PFSK-1 (cell line): ENCODE measurements around the gene HMCN2.

Source experiments
- FOXP2 ChIP-seq: optimal IDR thresholded peaks from 2 replicates; pipeline ENCODE3; 2011; ENCODE audit warnings: borderline replicate concordance, control low read depth, inconsistent platforms; ENCODE audit not compliant: insufficient read depth; ENCODE audit errors: extremely low read length, extremely low read depth
- POLR2AphosphoS5 ChIP-seq: IDR thresholded peaks from 2 replicates; pipeline ENCODE4 v1.6.1; 2012; ENCODE audit warnings: low read depth, mild to moderate bottlenecking, control low read depth, low read length, moderate library complexity
- SIN3A ChIP-seq: IDR thresholded peaks from 2 replicates; pipeline ENCODE4 v1.6.1; 2012; ENCODE audit warnings: mild to moderate bottlenecking, low read length, moderate library complexity, borderline replicate concordance; ENCODE audit not compliant: insufficient read depth
- TAF1 ChIP-seq: IDR thresholded peaks from 2 replicates; pipeline ENCODE4 v1.6.1; 2012; ENCODE audit warnings: low read length, control low read depth, borderline replicate concordance; ENCODE audit not compliant: insufficient read depth
- TF ChIP-seq, protein P1 (sequence below), 2 experiments: IDR thresholded peaks; 2 replicates each; pipeline versions ENCODE4 v1.6.1 to v1.8.0; 2011 to 2012; ENCODE audit warnings: low read depth in 2 of 2, low read length in 2 of 2, control low read depth in 1 of 2, inconsistent platforms in 1 of 2, mild to moderate bottlenecking in 1 of 2, moderate library complexity in 1 of 2; ENCODE audit not compliant: insufficient read depth in 1 of 2

HMCN2 gene

DNA sequence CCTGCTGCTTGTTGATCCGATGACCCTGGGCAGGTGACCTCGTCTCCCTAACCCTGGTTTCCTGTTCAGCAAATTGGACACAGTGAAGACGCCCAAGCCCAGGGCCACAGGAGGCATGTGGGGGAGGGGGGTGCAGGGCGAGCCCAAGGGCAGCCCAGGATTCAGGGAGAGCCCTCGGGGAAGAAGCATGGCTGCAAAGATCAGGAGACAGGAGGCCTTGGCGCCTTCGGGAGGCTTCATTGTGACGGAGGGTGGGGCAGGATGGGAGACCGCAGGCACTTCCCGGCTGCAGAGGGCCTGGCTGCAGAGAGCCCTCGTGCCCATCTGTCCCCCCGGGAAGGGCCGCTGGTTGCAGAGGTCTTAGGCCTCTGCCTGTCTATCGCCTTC is 185.4 kb downstream of the HMCN2 start:
- TF ChIP-seq, protein P1, sequence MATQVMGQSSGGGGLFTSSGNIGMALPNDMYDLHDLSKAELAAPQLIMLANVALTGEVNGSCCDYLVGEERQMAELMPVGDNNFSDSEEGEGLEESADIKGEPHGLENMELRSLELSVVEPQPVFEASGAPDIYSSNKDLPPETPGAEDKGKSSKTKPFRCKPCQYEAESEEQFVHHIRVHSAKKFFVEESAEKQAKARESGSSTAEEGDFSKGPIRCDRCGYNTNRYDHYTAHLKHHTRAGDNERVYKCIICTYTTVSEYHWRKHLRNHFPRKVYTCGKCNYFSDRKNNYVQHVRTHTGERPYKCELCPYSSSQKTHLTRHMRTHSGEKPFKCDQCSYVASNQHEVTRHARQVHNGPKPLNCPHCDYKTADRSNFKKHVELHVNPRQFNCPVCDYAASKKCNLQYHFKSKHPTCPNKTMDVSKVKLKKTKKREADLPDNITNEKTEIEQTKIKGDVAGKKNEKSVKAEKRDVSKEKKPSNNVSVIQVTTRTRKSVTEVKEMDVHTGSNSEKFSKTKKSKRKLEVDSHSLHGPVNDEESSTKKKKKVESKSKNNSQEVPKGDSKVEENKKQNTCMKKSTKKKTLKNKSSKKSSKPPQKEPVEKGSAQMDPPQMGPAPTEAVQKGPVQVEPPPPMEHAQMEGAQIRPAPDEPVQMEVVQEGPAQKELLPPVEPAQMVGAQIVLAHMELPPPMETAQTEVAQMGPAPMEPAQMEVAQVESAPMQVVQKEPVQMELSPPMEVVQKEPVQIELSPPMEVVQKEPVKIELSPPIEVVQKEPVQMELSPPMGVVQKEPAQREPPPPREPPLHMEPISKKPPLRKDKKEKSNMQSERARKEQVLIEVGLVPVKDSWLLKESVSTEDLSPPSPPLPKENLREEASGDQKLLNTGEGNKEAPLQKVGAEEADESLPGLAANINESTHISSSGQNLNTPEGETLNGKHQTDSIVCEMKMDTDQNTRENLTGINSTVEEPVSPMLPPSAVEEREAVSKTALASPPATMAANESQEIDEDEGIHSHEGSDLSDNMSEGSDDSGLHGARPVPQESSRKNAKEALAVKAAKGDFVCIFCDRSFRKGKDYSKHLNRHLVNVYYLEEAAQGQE (IDR thresholded peaks at IDR 0.05; ENCODE audit: insufficient read depth in 1 of 2, low read depth in 2 of 2, low read length in 2 of 2): no peak
- no peak for TF ChIP-seq POLR2AphosphoS5
- no peak for TF ChIP-seq FOXP2
- TF ChIP-seq SIN3A: no peak
- no peak for TF ChIP-seq TAF1

DNA sequence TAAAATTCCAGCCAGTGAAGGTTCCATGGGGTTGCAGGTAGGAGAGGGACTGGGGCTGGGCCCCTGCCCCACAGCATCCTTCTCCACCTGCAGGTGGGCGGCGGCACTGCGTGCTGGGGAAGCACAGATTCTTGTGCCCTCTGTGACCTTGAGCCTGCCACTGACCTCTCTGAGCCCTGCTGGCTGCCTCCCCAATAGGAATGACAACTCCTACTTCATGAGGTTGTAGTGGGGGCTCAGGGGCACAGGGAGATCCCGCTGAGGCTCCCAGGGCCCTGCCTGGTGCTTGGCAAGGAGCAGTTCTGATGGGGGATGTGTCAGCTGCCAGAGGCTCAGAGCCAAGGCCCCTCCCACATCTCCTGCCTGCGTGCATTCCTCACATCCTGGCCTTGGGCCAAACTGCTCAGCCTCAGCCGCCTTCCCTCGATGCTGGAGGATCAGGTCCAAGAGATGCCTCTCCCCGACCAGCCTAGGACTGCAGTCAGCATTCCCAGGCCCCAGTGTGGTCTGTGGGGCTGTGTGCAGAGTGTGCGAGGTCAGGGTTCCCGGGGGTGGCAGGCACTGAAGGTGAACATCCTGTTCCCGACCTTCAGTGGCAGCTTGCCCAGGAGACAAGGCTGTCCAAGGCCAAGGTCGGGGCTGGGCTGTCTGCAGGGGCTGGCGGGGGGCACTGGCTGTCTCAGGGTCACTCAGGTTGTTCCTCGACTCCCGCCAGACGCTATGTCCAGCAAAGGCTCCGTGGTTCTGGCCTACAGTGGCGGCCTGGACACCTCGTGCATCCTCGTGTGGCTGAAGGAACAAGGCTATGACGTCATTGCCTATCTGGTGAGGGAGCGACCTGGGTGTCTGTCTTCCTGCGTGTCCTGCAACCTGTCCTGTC is 186.2 kb downstream of the HMCN2 start:
- TF ChIP-seq, protein P1 (IDR thresholded peaks at IDR 0.05; ENCODE audit: insufficient read depth in 1 of 2, low read depth in 2 of 2, low read length in 2 of 2): no peak
- TF ChIP-seq SIN3A (no peak), FOXP2 (no peak), POLR2AphosphoS5 (peak; percentile 14; the same call in 1 of the 2 replicates), TAF1 (no peak)

DNA sequence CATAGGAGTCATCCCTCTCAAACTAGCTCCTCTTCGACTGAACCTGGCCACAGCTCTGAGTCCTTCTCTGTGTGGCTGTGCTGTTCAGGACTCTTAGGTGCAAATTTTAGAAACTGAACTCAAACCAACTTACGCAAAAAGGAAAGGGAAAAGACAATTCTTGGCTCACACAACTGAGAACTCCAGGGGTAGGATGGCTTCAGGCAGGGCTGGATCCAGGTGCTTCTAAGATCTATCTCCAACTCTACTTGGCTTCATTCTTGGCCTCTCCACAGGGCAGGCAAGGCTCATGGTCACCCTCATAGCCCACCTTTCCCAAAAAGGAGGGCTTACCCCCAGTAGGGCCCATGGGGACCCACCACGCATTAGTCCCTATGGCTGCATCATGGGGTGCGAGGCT is 187.3 kb downstream of the HMCN2 start:
- TF ChIP-seq SIN3A: no peak
- no peak for TF ChIP-seq FOXP2
- TF ChIP-seq TAF1: no peak
- no peak for TF ChIP-seq POLR2AphosphoS5

DNA sequence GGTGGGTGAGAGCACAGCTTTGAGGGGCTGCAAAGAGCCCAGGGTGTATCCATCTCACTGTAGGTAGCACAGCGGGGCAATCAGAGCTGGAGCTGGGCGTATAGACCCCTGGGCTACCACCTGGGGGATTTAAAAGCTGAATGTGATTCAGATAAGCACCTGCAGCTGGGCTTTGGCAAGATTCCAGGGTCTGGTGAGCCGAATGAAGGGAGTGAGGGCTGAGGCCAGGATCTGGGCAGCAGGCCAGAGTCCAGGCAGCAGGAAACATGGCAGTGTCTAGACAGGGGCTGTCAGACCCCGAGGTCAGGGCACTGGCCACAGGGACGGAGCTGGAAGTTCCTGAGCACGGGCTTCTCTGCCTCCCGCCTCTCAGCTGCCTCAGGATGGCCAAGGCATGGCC is 187.9 kb downstream of the HMCN2 start:
- no peak for TF ChIP-seq FOXP2
- TF ChIP-seq SIN3A: no peak; the same call in 1 of the 2 replicates

DNA sequence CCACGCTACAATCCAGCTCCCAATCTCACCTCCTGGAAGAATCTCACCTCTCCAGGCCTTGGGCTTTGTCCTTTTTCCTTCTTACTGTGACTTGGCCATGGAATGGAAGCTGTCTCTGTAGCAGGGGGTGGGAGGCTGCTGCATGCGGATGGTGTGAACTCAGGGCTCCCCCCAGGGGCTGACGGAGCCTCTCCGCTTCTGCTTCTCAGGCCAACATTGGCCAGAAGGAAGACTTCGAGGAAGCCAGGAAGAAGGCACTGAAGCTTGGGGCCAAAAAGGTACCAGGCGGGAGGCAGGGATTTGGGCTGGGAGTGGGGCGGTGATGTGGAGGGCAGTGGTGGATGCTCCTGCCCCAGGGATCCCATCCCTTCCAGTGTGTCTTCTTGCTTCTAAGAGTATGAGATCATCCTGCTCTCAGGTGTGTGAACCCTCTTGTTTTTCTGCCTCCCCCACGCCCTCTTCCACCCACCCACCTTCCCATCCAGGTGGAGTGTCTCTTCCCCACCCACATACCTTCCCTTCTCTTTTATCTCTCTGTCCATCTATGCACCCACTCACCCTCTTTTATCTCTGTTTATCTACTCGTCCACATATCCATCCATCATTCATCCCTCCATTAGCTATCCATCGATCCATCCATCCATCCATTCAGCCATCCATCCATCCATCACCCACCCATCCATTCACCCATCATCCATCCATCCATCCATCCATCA is 188.7 kb downstream of the HMCN2 start:
- TF ChIP-seq SIN3A (no peak), TAF1 (no peak)
- TF ChIP-seq, protein P1 (IDR thresholded peaks at IDR 0.05; ENCODE audit: insufficient read depth in 1 of 2, low read depth in 2 of 2, low read length in 2 of 2): no peak

DNA sequence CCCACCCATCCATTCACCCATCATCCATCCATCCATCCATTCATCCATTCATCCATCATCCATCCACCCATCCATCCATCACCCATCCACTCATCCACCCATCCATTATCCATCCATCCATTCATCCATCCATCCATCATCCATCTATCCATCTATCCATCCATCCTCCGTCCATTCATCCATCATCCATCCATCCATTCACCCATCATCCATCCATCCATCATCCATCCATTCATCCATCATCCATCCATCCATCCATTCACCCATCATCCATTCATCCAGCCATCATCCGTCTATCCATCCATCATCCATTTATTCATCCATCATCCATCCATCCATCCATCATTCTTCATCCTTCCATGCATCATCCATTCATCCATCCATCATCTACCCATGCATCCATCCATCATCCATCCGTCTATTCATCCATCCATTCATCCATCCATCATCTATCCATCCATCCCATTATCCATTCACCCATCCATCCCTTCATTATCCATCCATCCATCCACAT is 189.3 kb downstream of the HMCN2 start:
- TF ChIP-seq FOXP2 (no peak), SIN3A (no peak), POLR2AphosphoS5 (no peak), TAF1 (no peak)
- TF ChIP-seq, protein P1 (IDR thresholded peaks at IDR 0.05; ENCODE audit: insufficient read depth in 1 of 2, low read depth in 2 of 2, low read length in 2 of 2): no peak
